ENCODE measurements around the gene TUSC1. TPM values are rescaled to one million over a fixed set of nuclear protein-coding genes. Genes with fewer than 3 reads are reported as not detected.

Gene TUSC1
- total and polyA plus RNA-seq, 2 of the 13 experiments (the other 11 are each of a cell fraction or from before 2014, with no cell fraction given): not detected

GRCh38 chr9:25654417-25654816, 23.8 kb downstream of the TUSC1 start:
- no peaks in the 10 kb centered on the region for H4K20me1 ChIP-seq (ENCODE audit: insufficient read depth, low read length)
- no peaks in the 10 kb centered on the region for H3K4me1 ChIP-seq (ENCODE audit: insufficient read depth, low read length)
- H3K36me3 ChIP-seq (replicated peaks in 1 of 2; ENCODE audit: control insufficient read depth in 1 of 2, insufficient read depth in 2 of 2, low read length in 2 of 2): no peaks in the 10 kb centered on the region
- no peak for ATAC-seq
- intact Hi-C loops (cut with micrococcal nuclease; ENCODE audit: unreplicated experiment) (no loop called here), in situ Hi-C loops (cut with HindIII; ENCODE audit: extremely low pct_ligation_motif_present, low pct_unique_long_range_greater_than_20kb) (no loop called here)
- no peak overlapping the region for H3K27ac ChIP-seq (ENCODE audit: extremely low read length, insufficient read depth, low read length)
- H3K4me2 ChIP-seq (ENCODE audit: low read depth, low read length): no peak overlapping the region
- TF ChIP-seq MAFF (IDR thresholded peaks at IDR 0.05; ENCODE audit: low read depth, low read length) (peak; percentile 58), ZNF503 (CRISPR knock-in tag; IDR thresholded peaks at IDR 0.05) (no peak), THRA (CRISPR knock-in tag; IDR thresholded peaks at IDR 0.05; ENCODE audit: borderline replicate concordance) (no peak), MAFK (conservative IDR thresholded peaks at IDR 0.05 in 1 of 2, IDR thresholded peaks at IDR 0.05 in 1 of 2; ENCODE audit: low read length in 2 of 2) (peak; percentile 58 to 82), ZNF761 (CRISPR knock-in tag; conservative IDR thresholded peaks at IDR 0.05) (no peak), TBL1XR1 (IDR thresholded peaks at IDR 0.05; ENCODE audit: borderline replicate concordance, low read length, partially characterized antibody) (no peak), CERS6 (CRISPR knock-in tag; IDR thresholded peaks at IDR 0.05) (no peak), GPBP1L1 (CRISPR knock-in tag; IDR thresholded peaks at IDR 0.05) (no peak)
- ChIA-PET POLR2A (no interaction called here), CTCF (ENCODE audit: low intra/inter-chr PET ratio, low total read pairs) (no interaction called here)
- no peak overlapping the region for H2AFZ ChIP-seq (ENCODE audit: low read length)
- no peaks in the 10 kb centered on the region for H3K27me3 ChIP-seq (ENCODE audit: control insufficient read depth in 1 of 2, insufficient read depth in 2 of 2, low read length in 2 of 2)
- no peak overlapping the region for H3K4me3 ChIP-seq (replicated peaks in 1 of 3; ENCODE audit: insufficient read depth in 1 of 3, low read depth in 2 of 3, low read length in 3 of 3)
- H3K9me3 ChIP-seq (ENCODE audit: low read length): 0 out of 2 replicates have a peak, but pooled peaks cover 5% of the 10 kb centered on the region
- no TSS peak for BruUV-seq (replicated peaks)
- FAIRE-seq: no peak
- DNase-seq (ENCODE audit: low spot score): no peak
- no peak overlapping the region for H3K9ac ChIP-seq (ENCODE audit: insufficient read depth, low read depth, low read length)
- H3K79me2 ChIP-seq (ENCODE audit: insufficient read depth, low read length): no peaks in the 10 kb centered on the region
- 10% methylated on average over 2 of the region's 2 CpGs for WGBS (ENCODE audit: low lambda C conversion rate)
